ENCODE results near the gene SHC3.

Gene SHC3

DNA sequence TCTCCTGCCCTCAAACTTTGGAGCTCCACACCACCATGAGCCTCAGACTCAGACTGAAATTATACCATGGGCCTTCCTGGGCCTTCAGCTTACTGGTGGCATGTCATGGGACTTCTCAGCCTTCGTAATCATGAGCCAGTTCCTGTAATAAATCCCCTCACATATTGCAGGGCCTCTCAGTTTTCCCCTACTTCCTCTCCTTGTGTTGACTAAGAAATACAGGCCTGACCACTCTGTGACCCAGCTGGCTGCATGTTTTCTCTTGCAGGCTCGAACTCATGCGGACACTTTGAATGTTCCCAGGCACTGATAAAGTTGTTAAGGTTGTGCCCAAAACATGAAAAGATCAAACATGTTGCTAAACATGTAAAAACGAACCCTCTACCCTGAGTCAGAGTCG, 26.2 kb upstream of the SHC3 start:
- TF ChIP-seq POLR2A (IDR thresholded peaks at IDR 0.05; ENCODE audit: low read depth, low read length) = no peak
- DNase-seq (ENCODE audit: insufficient read length, low spot score) = no peak
- FAIRE-seq = no peak

DNA sequence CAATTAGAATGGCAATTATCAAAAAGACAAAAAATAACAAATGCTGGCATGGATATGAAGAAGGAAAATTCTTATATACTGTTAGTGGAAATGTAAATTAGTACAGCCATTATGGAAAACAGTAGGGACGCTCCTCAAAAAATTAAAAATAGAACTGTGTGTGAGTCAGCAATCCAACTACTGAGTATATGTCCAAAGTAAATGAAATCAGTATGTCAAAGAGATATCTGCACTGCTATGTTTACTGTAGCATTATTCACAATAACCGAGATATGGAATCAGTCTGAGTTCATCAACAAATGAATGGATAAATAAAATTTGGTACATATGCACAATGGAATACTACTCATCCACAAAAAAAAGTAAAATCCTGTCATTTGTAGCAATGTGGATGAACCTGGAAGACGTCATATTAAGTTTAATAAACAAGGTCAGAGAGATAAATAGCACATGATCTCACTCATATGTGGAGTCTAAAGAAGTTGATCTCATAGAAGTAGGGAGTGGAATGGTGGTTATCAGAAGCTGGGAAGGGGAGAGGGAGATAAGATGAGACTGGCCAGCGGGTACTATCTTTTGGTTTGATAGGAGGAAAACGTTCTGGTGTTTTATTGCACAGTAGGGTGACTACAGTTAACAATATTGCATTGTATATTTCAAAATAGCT, 16.6 kb upstream of the SHC3 start:
- FAIRE-seq (peak; percentile 58), DNase-seq (ENCODE audit: insufficient read length, low spot score) (no peak)
- TF ChIP-seq POLR2A (IDR thresholded peaks at IDR 0.05; ENCODE audit: low read depth, low read length) = no peak

DNA sequence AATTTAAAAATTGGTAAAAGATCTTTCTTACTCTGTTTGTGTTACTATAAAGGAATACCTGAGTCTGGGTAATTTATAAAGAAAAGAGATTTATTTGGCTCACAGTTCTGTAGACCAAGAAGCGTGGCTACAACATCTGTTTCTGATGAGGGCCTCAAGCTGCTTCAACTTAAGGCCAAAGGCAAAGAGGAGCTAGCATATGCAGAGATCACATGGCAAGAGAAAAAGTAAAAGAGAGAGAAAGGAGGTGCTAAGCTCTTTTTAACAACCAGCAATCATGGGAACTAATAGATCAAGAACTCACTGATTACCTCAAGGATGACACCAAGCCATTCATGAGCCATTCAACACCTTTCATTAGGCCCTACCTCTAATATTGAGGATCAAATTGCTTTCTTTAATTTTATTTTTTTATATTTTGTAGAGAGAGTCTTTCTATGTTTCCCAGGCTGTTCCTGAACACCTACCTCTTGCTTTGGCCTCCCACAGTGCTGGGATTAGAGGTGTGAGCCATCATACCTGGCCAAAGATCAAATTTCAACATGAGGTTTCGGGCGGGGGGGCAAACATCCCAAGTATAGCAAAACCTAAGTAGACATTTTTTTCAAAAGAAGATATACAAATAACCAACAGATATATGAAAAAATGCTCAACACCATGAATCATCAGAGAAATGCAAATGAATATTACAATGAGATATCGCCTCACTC, 16.0 kb upstream of the SHC3 start:
- FAIRE-seq (no peak), DNase-seq (ENCODE audit: insufficient read length, low spot score) (no peak)
- TF ChIP-seq POLR2A (IDR thresholded peaks at IDR 0.05; ENCODE audit: low read depth, low read length) = no peak

DNA sequence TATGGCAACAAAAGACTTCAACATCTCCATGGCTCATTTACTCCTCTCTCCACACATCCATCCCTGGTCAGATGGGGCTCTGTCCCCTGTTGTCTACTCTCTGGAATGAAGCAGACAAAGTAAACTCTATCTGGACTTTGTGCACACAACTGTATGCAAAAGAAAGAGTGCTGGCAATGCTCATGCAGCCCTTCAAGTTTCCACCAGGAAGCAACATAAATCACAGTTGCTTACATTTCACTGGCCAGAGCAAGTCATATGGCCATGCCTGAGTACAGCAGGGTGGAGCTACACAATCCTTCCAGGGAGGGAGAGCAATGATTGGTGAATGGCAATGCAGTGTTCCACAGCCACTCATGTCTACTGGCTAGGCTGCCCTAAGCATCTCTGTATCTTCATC, 12.4 kb upstream of the SHC3 start:
- peak; percentile 78 for FAIRE-seq
- no peak for TF ChIP-seq POLR2A (IDR thresholded peaks at IDR 0.05; ENCODE audit: low read depth, low read length)
- no peak for DNase-seq (ENCODE audit: insufficient read length, low spot score)

DNA sequence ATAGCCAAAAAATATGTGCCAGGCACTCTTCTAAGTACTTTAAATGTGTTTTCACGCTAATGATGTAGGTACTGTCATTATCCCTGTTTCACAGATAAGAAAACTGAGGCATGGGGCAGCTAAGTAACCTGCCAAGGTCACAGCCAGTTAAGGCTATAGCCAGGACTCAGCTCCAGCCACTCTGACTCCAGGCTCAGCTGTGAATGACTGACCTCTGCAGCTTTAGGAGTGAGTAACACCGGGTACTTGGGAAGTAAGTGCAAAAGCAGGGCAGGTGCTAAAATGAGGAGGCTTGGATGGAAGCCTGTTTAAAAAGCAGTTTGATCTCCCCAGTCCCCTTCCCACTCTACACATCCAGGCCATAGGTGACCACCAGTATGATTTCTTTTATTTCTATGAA, 10.6 kb upstream of the SHC3 start:
- no peak for TF ChIP-seq POLR2A (IDR thresholded peaks at IDR 0.05; ENCODE audit: low read depth, low read length)
- FAIRE-seq (no peak), DNase-seq (ENCODE audit: insufficient read length, low spot score) (no peak)

DNA sequence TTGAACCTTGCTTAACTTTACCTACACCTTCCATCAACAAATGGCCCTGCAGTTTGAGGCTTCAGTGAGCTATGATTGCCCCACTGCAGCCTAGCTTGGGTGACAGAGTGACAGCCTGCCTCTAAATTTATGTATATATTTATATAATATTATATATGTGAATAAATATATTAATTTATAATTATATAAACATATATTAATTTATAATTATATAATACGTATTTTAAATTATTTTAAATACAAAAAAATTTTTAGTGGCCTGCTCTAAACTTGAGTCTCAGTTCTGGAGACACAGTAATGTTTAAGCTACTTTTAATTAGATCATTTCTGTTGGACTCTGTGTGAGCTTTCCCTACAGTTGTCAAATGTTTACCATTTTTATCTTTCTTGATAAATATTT, 9.3 kb upstream of the SHC3 start:
- FAIRE-seq (no peak), DNase-seq (ENCODE audit: insufficient read length, low spot score) (no peak)
- TF ChIP-seq POLR2A (IDR thresholded peaks at IDR 0.05; ENCODE audit: low read depth, low read length) = no peak

DNA sequence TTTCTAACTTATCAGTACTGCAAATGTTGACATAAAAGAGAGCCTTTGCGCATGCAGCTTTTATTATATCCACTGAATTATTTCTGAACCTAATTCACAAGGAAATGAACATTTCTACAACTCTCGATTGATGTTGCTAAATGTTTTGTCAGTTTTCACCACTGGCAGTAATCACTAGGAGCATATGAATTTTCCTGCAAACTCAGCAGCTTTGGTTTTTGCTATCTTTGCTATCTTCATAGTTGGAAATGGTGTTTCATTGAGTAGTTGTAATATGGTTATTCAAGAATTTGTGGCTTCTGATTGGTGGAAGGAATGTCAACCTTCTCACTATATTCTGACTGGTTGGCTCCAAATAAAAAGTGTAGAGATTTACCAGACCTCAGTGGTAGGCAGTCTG, 8.9 kb upstream of the SHC3 start:
- TF ChIP-seq POLR2A (IDR thresholded peaks at IDR 0.05; ENCODE audit: low read depth, low read length) = no peak
- DNase-seq (ENCODE audit: insufficient read length, low spot score) (no peak), FAIRE-seq (no peak)

DNA sequence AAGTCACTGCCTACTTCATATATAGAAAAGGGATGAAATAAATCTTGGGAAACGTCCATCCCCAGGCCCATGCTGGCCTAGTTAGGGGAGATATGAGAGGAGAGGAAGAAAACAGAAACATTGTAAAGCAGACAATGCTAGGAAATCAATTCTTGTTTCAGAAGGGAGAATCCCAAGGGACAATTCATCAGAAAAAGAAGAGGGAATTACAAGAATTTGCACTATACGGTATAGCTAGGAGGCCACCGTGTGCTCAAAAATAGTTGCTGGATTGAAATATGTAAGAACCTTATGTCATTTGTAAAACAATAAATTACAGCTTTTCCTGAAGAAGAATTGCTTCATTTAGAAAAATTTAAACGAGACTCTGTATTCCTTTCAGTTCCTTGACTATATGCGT, 8.3 kb upstream of the SHC3 start:
- FAIRE-seq = no peak
- no peak for TF ChIP-seq POLR2A (IDR thresholded peaks at IDR 0.05; ENCODE audit: low read depth, low read length)
- DNase-seq (ENCODE audit: insufficient read length, low spot score) = no peak

DNA sequence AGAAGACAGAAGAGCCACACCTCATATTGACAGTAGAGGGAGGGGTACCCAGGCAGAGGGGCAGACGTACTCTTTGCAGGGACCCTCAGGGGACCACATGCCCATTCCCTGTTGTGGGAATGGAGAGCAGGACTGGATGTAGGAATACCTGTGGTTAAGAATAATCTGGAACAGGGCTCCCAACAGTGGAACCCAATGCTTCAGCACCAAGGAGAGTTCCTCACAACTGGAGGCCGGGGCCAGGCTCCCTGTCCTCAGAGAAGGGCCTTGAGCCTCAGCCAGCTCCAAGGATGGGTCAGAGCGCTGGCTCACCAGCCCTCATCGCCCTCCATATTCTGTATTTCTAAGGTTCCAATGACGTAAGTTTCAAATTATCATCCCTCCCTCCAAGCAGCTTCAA, 7.4 kb upstream of the SHC3 start:
- peak; percentile 55 for DNase-seq (ENCODE audit: insufficient read length, low spot score)
- no peak for TF ChIP-seq POLR2A (IDR thresholded peaks at IDR 0.05; ENCODE audit: low read depth, low read length)
- FAIRE-seq = no peak

DNA sequence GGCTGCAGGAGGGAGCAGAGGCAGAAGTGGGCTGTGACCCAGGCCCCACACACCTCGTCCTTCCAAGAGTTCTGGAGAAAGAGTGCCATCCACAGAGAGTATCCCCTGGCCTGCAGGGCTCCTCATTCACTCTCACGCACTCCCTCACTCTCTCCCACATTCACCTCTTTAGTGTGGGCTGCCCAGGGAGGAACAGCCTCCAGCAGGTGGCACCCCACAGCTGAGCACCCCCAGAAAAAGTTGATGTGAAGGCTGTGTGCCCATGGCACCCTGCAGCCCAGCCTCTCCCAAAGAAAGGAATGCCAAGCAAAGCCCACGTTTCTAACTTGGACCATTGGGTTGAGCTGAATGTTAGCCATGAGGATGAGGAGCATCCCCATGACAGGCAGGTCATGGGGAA, 4.5 kb upstream of the SHC3 start:
- TF ChIP-seq POLR2A (IDR thresholded peaks at IDR 0.05; ENCODE audit: low read depth, low read length) = no peak
- DNase-seq (ENCODE audit: insufficient read length, low spot score) (no peak), FAIRE-seq (no peak)

DNA sequence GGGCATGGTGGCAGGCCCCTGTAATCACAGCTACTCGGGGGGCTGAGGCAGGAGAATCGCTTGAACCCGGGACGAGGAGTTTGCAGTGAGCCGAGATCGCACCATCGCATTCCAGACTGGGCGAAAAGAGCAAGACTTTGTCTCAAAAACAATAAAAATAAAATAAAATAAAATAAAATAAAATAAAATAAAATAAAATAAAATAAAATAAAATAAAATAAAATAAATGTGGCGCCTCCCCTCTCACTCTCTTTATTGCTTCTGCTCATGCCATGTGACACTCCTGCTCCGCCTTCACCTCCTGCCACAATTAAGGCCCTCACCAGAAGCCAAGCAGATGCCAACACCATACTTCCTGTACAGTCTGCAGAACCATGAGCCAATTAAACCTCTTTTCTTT, 3.8 kb upstream of the SHC3 start:
- DNase-seq (ENCODE audit: insufficient read length, low spot score) (no peak), FAIRE-seq (no peak)
- TF ChIP-seq POLR2A (IDR thresholded peaks at IDR 0.05; ENCODE audit: low read depth, low read length) = no peak

DNA sequence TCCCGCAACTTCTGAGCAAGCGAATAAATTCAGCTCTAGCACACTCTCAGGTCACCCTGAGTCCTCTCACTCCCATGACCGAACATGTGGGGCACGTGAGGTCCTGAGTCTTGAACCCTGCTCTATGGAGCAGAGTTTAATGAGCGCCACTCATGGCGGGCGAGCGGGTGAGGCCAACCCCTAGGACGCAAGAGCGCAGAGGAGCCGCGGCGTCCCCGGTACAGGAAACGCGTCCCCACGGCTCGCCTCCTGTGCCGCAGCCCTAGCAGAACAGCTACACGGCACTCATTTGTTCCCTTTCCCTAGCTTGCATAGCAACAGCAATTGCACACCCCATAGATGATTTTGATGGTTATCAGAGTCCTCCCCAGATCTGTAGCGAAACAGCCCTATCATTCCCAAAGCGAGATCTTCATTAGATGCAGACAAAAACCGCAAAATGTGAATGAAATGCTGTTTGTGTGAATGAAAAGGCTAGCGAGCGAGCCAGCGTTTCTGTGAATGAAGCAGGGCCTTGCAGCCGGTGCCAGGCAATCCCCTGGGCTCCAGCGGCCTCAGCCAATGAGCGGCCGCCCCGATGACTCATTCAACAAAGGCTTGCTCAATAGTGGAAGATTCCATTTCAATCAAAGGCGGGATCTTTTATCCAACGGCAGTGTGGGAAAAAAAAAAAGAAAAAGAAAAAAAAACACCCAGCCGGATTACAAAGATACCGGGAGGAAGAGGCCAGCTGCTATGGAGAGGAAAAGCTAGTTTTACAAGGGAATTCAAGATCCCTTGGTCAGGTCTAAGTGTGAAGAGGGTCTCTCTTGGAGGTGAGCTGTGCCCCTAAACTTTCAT, 1.5 kb upstream of the SHC3 start:
- peak; percentile 98 for DNase-seq (ENCODE audit: insufficient read length, low spot score)
- peak; percentile 90 for FAIRE-seq
- TF ChIP-seq POLR2A (IDR thresholded peaks at IDR 0.05; ENCODE audit: low read depth, low read length) = peak; percentile 28

DNA sequence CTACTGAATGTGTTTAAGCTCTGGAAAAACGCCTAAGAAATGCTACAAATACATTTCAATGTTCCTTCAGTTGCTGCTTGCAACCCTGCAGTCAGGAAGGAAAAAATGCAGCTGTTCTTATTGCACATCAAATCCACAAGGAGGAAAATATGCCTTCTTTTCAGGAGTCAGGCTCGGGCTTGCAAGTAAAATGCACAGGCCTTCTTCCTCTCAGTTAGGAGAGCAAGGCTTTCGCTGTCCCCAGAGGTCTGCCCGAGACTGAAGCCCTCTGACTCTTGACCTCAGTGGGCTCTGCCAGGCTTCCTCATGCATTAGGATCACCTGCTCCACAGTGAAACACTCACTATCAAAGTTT, 899 bp upstream of the SHC3 start:
- peak; percentile 66 for DNase-seq (ENCODE audit: insufficient read length, low spot score)
- no peak for FAIRE-seq
- TF ChIP-seq POLR2A (IDR thresholded peaks at IDR 0.05; ENCODE audit: low read depth, low read length) = no peak

DNA sequence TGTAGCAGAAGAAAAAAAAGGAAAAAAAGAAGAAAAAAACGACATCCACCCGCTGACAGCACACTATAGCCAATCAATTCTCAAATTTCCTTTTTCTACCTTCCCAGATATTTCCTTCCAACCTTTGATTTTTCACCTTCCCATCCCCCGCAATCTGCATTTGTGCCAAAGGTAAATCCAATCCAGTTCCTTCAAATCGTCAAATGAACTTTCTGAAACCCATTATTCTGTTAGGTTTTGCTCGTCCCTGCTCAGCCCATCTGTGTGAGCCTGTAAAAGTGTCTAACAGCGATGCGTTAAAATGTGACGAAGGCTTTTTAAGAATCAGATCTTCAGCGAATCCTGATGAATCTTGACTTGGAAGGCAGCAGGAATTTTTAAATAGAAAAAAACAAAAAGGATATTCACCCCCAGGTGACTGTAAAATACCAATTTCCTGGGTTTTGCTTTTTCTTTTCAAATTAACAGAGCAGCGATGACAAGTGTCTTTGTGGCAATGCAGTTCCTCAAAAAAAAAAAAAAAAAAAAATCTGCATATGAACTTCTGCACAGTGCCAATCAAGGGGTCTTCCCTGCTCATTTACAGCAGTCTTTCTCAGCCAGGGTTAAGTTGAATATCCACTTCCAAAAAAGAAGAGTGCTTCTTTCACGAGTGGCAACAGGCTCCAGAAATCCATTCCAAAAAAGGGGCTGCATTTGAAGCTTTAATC, 367 bp upstream of the SHC3 start:
- TF ChIP-seq POLR2A (IDR thresholded peaks at IDR 0.05; ENCODE audit: low read depth, low read length) = no peak
- DNase-seq (ENCODE audit: insufficient read length, low spot score) (no peak), FAIRE-seq (no peak)
